Measurements from ENCODE around the gene EFCAB5.

GRCh38 chr17:30132615-30133014, 191.2 kb downstream of the EFCAB5 start:
- TF ChIP-seq TBP (IDR thresholded peaks at IDR 0.05; ENCODE audit: low read depth, low read length) (no peak), JUND (IDR thresholded peaks at IDR 0.05; ENCODE audit: low read length) (no peak), CHD2 (IDR thresholded peaks at IDR 0.05; ENCODE audit: low read length) (no peak), RAD21 (IDR thresholded peaks at IDR 0.05 in 1 of 2, conservative IDR thresholded peaks at IDR 0.05 in 1 of 2; ENCODE audit: low read depth in 2 of 2, low read length in 2 of 2) (no peak), CHD1 (IDR thresholded peaks at IDR 0.05; ENCODE audit: low read depth, low read length) (no peak), GABPA (IDR thresholded peaks at IDR 0.05; ENCODE audit: borderline replicate concordance, insufficient read depth, low read length) (no peak), CTCF (IDR thresholded peaks at IDR 0.05; ENCODE audit: control extremely low read depth in 1 of 3, insufficient read depth in 1 of 3, low read depth in 1 of 3, low read length in 3 of 3) (no peak), ATF3 (IDR thresholded peaks at IDR 0.05; ENCODE audit: insufficient read depth, low read depth, low read length) (no peak)
